Fibroblast of upper back skin (primary cell): ENCODE data around the gene TUBA4B.
"Not testable (repeated sequence)": the region's sequence is repeated elsewhere in the genome, so short reads cannot be mapped to it uniquely, and the experiment has no call there.

Source experiments
- DNase-seq: peaks from one replicate; pipeline ENCODE4 v3.0.0-alpha.2; 2013

The TUBA4B gene

GRCh38 chr2:219278655-219279150 lies 25.7 kb downstream of the TUBA4B start:
- DNase-seq: no peak

- peak; percentile 99 for DNase-seq
Observed at GRCh38 chr2:219279151-219279915, 26.3 kb downstream of the TUBA4B start, which contains the start of gene DNAJB2. DNAJB2 (plus strand) TSS chr2:219279366; CDS start chr2:219279834, 468 bp downstream.

GRCh38 chr2:219279916-219280516 lies 27.0 kb downstream of the TUBA4B start:
- DNase-seq: no peak

- DNase-seq: no peak
Observed at GRCh38 chr2:219280651-219281050, 27.6 kb downstream of the TUBA4B start.

- no peak for DNase-seq
Observed at GRCh38 chr2:219281588-219281987, 28.5 kb downstream of the TUBA4B start.

GRCh38 chr2:219282375-219282774 lies 29.3 kb downstream of the TUBA4B start:
- no peak for DNase-seq

- DNase-seq: peak; percentile 23
Observed at GRCh38 chr2:219282943-219283581, 30.0 kb downstream of the TUBA4B start.

GRCh38 chr2:219284501-219285372 lies 31.7 kb downstream of the TUBA4B start:
- no peak for DNase-seq

- no peak for DNase-seq
Observed at GRCh38 chr2:219285373-219285735, 32.3 kb downstream of the TUBA4B start.

GRCh38 chr2:219285894-219286425 lies 32.9 kb downstream of the TUBA4B start:
- peak; percentile 74 for DNase-seq

- DNase-seq: no peak
Observed at GRCh38 chr2:219286436-219287115, 33.5 kb downstream of the TUBA4B start.

- DNase-seq: not testable (repeated sequence)
Observed at GRCh38 chr2:219287116-219287440, 34.0 kb downstream of the TUBA4B start.

- DNase-seq: no peak
Observed at GRCh38 chr2:219287580-219288265, 34.7 kb downstream of the TUBA4B start.

- no peak for DNase-seq
Observed at GRCh38 chr2:219289195-219289536, 36.1 kb downstream of the TUBA4B start.

- DNase-seq: peak; percentile 87
Observed at GRCh38 chr2:219289537-219290361, 36.7 kb downstream of the TUBA4B start.

- DNase-seq: no peak
Observed at GRCh38 chr2:219290381-219291171, 37.5 kb downstream of the TUBA4B start.

- no peak for DNase-seq
Observed at GRCh38 chr2:219291394-219291793, 38.4 kb downstream of the TUBA4B start.

GRCh38 chr2:219291910-219292490 lies 39.0 kb downstream of the TUBA4B start:
- DNase-seq: no peak

- DNase-seq: no peak
Observed at GRCh38 chr2:219292616-219293015, 39.6 kb downstream of the TUBA4B start.
